Lower leg skin (tissue), 4 donors: ENCODE measurements around the gene HIC2. TPM values are rescaled to one million over a fixed set of nuclear protein-coding genes. Genes with fewer than 3 reads are reported as not detected.
"Not testable (repeated sequence)": the region's sequence is repeated elsewhere in the genome, so short reads cannot be mapped to it uniquely, and the experiment has no call there.

Experiments
- DNase-seq, 2 donors: peaks; one replicate each; pipeline ENCODE4 v3.0.0-alpha.2; 2019; ENCODE audit warnings: low spot score in 2 of 2
- H3K4me3 ChIP-seq: fragments of 200-600 bp; sonication (generic); 2 replicates; pipeline ENCODE4 v1.5.1; 2017; ENCODE audit warnings: mild to moderate bottlenecking, low read depth; ENCODE audit not compliant: poor library complexity, severe bottlenecking
- WGBS, 2 donors: methylation state at CpG; one replicate each; pipeline ENCODE4 v1.1.5; 2018; 5-methylcytosine and 5-hydroxymethylcytosine counted together
- intact Hi-C: fragments of 100-400 bp; cut with DNase I; formaldehyde crosslinking; loops from one replicate; pipeline ENCODE4 v1.15.0; 2023; ENCODE audit warnings: low total_unique reads
- total RNA-seq, 4 donors: library from RNA; depleted of rRNA; stranded (reverse); fragments of >200 nt; gene quantifications; one replicate each; pipeline ENCODE4 v1.1.0, GENCODE V29; 2016

Gene HIC2, protein sequence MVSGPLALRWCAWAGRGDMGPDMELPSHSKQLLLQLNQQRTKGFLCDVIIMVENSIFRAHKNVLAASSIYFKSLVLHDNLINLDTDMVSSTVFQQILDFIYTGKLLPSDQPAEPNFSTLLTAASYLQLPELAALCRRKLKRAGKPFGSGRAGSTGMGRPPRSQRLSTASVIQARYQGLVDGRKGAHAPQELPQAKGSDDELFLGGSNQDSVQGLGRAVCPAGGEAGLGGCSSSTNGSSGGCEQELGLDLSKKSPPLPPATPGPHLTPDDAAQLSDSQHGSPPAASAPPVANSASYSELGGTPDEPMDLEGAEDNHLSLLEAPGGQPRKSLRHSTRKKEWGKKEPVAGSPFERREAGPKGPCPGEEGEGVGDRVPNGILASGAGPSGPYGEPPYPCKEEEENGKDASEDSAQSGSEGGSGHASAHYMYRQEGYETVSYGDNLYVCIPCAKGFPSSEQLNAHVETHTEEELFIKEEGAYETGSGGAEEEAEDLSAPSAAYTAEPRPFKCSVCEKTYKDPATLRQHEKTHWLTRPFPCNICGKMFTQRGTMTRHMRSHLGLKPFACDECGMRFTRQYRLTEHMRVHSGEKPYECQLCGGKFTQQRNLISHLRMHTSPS
- 1 to 10 TPM; 3.8 to 6.6 (median 5.0) TPM for total RNA-seq

DNA sequence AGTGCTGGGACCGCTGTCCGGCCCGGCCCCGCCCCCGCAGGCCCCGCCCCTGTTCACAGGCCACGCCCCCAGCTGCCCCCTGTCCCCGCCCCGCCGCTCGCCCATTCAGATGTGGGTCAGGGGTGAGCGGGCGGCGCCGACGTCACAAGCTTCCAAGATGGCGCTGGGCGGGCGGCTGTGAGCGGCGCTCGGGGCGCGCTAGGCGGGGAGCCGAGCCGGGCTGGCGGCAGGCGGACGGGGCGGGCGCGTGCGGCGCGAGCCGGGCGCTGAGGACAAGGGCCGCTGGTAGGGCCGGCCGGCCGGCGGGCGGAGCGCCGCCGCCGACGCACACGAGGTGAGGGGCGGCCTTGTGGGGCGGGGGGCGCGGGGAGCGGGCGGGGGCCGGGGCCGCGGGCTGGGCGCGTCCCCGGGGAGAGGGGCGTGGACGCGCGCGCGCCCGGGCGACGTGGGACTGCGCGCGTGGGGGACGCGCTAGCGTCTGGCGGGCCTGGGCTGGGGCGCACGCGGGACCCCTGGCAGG lies at the start of gene HIC2:
Gene HIC2, plus strand, starts transcription at position 145 of the 520 bp plus-strand sequence. CDS start 25,461 bp downstream, outside the sequence.
- H3K4me3 ChIP-seq, DNase-seq, intact Hi-C loops: not testable (repeated sequence)
- no CpG with 5 or more reads among the region's 81 CpGs for WGBS, 2 donors

- H3K4me3 ChIP-seq, intact Hi-C loops: not testable (repeated sequence)
- peak in 1 of 2 donors; percentile 26 for DNase-seq
- 100% methylated on average over 2 of the region's 12 CpGs for WGBS, 2 donors
Observed at GRCh38 chr22:21368603-21369310, 48.4 kb upstream of the HIC2 start.

DNA sequence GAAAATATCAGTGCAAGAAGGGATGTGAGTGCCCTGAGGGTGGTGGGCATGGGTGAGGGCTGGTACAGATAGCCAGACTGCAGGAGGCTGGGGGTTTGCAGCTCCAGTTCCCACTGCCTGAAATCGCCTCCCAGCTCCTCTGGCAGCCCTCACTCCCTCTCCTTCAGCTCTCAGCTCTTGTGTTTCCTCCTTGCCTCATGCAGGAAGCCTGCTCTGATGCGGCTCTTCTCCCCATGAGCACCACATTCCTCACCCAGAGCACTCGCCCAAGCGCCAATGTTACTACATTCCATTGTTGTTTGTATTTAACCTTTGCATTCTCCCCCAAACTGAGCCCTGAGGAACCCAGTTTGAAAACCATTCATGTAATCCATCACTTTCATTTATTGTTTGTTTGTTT lies 41.3 kb upstream of the HIC2 start:
- DNase-seq, H3K4me3 ChIP-seq, intact Hi-C loops: not testable (repeated sequence)
- WGBS, 2 donors = no CpG with 5 or more reads among the region's 4 CpGs

DNA sequence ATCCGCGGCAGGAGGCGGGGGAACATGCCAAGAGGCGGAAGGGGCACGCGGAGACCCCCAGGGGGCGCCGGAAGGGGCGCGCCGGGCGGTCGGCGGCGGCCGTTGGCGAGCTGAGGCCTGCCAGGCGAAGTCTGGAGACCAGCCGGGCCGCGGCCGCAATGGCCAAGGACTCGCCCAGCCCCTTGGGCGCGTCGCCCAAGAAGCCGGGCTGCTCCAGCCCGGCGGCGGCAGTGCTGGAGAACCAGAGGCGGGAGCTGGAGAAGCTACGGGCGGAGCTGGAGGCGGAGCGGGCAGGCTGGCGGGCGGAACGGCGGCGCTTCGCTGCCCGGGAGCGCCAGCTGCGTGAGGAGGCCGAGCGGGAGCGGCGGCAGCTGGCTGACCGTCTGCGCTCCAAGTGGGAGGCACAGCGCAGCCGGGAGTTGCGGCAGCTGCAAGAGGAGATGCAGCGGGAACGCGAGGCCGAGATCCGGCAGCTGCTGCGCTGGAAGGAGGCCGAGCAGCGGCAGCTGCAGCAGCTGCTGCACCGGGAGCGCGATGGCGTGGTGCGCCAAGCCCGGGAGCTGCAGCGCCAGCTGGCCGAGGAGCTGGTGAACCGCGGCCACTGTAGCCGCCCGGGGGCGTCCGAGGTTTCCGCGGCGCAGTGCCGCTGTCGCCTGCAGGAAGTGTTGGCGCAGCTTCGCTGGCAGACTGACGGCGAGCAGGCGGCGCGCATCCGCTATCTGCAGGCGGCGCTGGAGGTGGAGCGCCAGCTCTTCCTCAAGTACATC lies 33.3 kb upstream of the HIC2 start, which contains the start of gene RIMBP3B:
Gene RIMBP3B, plus strand, starts transcription at position 51 of the 767 bp plus-strand sequence. Its CDS starts 108 bp downstream, at position 159.
- H3K4me3 ChIP-seq, intact Hi-C loops, DNase-seq: not testable (repeated sequence)
- no CpG with 5 or more reads among the region's 91 CpGs for WGBS, 2 donors

- WGBS, 2 donors = no CpG with 5 or more reads among the region's 79 CpGs
- DNase-seq, H3K4me3 ChIP-seq, intact Hi-C loops: not testable (repeated sequence)
Observed at GRCh38 chr22:21384468-21385357, 32.5 kb upstream of the HIC2 start.

- H3K4me3 ChIP-seq, intact Hi-C loops, DNase-seq: not testable (repeated sequence)
- WGBS, 2 donors = no CpG with 5 or more reads among the region's 7 CpGs
Observed at GRCh38 chr22:21389480-21389879, 27.7 kb upstream of the HIC2 start.

- no CpG with 5 or more reads among the region's 9 CpGs for WGBS, 2 donors
- DNase-seq, intact Hi-C loops, H3K4me3 ChIP-seq: not testable (repeated sequence)
Observed at GRCh38 chr22:21390013-21390412, 27.2 kb upstream of the HIC2 start.

- intact Hi-C loops, DNase-seq, H3K4me3 ChIP-seq: not testable (repeated sequence)
- no CpG with 5 or more reads among the region's 7 CpGs for WGBS, 2 donors
Observed at GRCh38 chr22:21394613-21395012, 22.6 kb upstream of the HIC2 start.

DNA sequence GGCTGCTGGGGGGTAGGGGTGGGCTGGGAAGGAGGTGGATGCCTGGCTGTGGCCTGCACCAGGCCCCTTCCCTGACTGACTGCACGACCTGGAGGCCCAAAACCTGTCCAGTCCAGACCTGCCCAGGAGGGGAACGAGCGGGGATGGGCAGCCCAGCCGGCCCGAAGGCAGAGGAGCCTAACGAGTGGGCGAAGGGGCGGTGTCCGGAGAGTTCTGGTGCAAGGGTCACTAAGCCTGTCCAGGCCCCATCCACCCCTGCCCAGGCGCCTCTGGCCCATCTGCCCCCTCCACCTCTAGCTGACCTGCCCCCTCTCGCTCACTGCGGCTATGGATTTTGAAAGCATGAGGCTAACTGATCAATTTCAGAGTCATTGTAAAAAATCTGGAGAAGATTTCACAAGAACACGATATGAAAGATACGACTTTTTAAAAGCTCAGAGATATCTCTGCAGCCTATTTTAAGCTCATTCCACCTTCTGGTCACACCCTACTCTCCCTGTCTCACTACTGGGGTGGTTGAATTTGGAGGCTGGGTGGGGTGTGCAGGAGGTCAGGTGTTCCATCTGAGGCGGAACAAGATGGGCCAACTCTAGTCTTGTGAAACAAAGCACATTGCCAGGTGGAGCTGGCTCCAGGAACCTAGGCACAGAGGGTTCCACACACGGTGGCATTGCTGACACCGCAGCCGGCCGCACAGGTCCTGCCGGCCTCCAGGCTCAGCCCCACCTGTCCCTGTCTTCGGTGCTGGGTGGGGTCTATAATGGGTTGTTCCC lies 15.8 kb upstream of the HIC2 start:
- no CpG with 5 or more reads among the region's 21 CpGs for WGBS, 2 donors
- DNase-seq, intact Hi-C loops, H3K4me3 ChIP-seq: not testable (repeated sequence)

- intact Hi-C loops, H3K4me3 ChIP-seq, DNase-seq: not testable (repeated sequence)
- 81 to 89% methylated on average over 1 to 2 of the region's 5 CpGs for WGBS, 2 donors
Observed at GRCh38 chr22:21402763-21403314, 14.3 kb upstream of the HIC2 start.

- H3K4me3 ChIP-seq, intact Hi-C loops, DNase-seq: not testable (repeated sequence)
- 80 to 100% methylated on average over 1 of the region's 1 CpG for WGBS, 2 donors
Observed at GRCh38 chr22:21407139-21407538, 10.0 kb upstream of the HIC2 start.

DNA sequence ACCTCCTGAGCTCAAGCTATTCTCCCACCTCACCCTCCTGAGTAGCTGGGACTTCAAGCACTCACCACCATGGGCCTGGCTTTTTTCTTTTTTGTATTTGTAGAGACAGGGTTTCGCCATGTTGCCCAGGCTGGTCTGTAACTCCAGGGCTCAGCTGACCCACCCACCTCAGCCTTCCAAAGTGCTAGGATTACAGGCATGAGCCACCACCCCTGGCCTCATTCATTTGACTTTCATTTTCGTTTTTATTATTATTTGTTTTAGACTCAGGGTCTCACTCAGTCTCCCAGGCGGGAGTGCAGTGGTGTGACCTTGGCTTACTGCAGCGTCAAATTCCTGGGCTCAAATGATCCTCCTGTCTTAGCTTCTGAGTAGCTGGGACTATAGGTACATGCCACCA lies 9.4 kb upstream of the HIC2 start:
- no CpG with 5 or more reads among the region's 4 CpGs for WGBS, 2 donors
- intact Hi-C loops, DNase-seq, H3K4me3 ChIP-seq: not testable (repeated sequence)
